Measurements from ENCODE around the gene NTF3.

Gene NTF3

DNA sequence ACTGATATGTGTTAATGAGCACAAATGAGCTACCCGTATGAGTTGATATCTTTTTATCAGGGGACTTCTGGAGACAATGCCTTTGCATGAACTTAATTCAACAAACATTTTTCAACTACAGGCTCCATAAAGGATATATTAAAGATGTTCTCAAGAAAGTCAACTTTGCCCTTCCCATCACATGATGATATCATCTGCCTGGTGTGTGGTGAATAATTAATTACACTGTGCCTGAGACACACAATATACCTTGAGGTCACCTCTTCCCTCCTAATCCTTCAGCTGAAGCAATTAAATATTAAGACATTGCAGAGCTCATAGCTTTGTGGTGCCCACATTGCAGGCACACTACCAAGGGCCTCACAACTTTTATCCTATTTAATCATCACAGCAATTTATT lies 22.3 kb upstream of the NTF3 start:
- no peak for TF ChIP-seq CTCF (IDR thresholded peaks at IDR 0.05; ENCODE audit: low read depth, low read length, missing control alignments)

GRCh38 chr12:5416571-5416970 lies 15.3 kb upstream of the NTF3 start:
- TF ChIP-seq CTCF (IDR thresholded peaks at IDR 0.05; ENCODE audit: low read depth, low read length, missing control alignments): no peak
- no peak overlapping the region for H3K4me3 ChIP-seq (replicated peaks; ENCODE audit: low read depth, low read length)
- DNase-seq (ENCODE audit: extremely low read depth, low read depth): no peak

More for the DNA sequence above, 22.3 kb upstream of the NTF3 start:
- DNase-seq (ENCODE audit: extremely low read depth, low read depth): no peak
- H3K4me3 ChIP-seq (replicated peaks; ENCODE audit: low read depth, low read length): no peak overlapping the region

DNA sequence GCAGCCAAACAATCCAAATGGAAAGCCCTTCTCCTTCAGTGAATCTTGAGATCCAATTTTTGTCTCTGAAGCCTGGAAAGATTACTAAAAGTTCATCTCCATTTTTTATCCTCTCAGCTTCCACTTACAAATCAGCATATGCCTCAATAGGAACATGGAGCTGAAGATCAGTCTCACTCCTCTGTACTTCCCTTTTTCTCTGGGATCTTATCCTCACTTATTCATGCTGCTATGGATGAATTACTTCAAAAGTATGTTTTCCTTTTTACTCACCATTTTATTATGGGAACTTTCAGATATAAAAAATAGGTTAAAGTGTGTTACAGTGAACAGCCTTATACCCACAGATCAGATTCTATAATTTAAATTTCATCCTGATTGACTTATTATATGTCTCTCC lies 14.4 kb upstream of the NTF3 start:
- no peak for TF ChIP-seq CTCF (IDR thresholded peaks at IDR 0.05; ENCODE audit: low read depth, low read length, missing control alignments)
- DNase-seq (ENCODE audit: extremely low read depth, low read depth): no peak
- H3K4me3 ChIP-seq (replicated peaks; ENCODE audit: low read depth, low read length): no peak overlapping the region

DNA sequence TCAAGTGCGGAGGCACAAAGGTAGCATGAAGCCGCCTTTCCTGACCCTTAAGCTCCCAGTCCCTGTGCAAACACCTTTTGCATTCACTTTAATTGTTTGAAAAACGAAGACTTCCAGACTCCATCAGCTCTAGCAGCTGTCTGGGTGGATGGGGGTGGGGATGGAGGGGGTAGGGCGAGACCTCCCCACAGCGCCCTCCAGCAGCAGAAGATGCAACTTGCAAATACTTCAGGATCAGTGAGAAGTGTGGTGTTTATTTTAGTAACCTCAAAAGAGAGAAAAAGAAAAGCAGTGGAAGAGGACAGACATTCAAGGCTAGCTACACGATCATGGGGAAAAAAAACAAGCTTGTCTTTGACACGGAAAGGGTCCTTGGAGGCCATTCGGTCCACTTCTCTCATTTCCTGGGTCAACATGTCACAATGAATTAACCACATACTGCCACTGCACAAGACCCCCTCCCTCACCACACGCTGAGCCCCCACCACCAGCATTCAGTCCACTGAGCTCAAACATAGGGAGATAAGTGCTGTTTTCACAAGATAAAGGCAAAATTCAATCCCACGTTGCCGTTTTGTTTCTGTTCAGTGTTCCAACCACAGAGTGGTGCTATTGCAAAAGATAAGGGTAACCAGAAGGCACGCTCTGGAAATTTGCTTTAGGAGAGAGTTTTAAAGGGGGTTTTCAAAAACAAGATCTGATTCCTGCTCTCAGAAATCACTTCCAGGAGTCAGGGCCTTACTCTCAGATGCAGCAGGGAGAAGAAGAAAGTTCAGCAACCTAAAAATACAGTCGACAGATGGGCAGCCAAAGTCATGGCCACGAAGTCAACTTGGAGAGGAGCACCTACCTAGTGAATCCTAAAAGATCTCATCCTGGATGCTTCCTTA lies 3.3 kb upstream of the NTF3 start:
- no peak overlapping the region for H3K4me3 ChIP-seq (replicated peaks; ENCODE audit: low read depth, low read length)
- DNase-seq (ENCODE audit: extremely low read depth, low read depth): no peak
- TF ChIP-seq CTCF (IDR thresholded peaks at IDR 0.05; ENCODE audit: low read depth, low read length, missing control alignments): peak; percentile 40

GRCh38 chr12:5429741-5430557 lies 2.0 kb upstream of the NTF3 start:
- no peak overlapping the region for H3K4me3 ChIP-seq (replicated peaks; ENCODE audit: low read depth, low read length)

More at GRCh38 chr12:5429741-5430557, 2.0 kb upstream of the NTF3 start:
- no peak for TF ChIP-seq CTCF (IDR thresholded peaks at IDR 0.05; ENCODE audit: low read depth, low read length, missing control alignments)
- DNase-seq (ENCODE audit: extremely low read depth, low read depth): no peak

Data from HFF-Myc (cell line).